Measurements from ENCODE around the gene BTC.
A peak's percentile ranks its signal among the peaks of the same experiment; 100 is the strongest.
"Not testable (repeated sequence)": the region's sequence is repeated elsewhere in the genome, so short reads cannot be mapped to it uniquely, and the experiment has no call there.

The BTC gene

GRCh38 chr4:74794382-74795010 lies at the start of gene BTC:
Gene BTC (minus strand): TSS chr4:74794523. CDS start chr4:74794325, 198 bp downstream.
- DNase-seq = peak; percentile 56

GRCh38 chr4:74840936-74841509 lies 46.7 kb upstream of the BTC start:
- DNase-seq = peak; percentile 1

GRCh38 chr4:74838746-74839370 lies 44.5 kb upstream of the BTC start:
- no peak for DNase-seq

- no peak for DNase-seq
These were observed 36.6 kb upstream of the BTC start for GRCh38 chr4:74830928-74831327.

- DNase-seq = no peak
These were observed 28.9 kb upstream of the BTC start for GRCh38 chr4:74823194-74823593.

- DNase-seq = no peak
These were observed 28.3 kb upstream of the BTC start for GRCh38 chr4:74822603-74823002.

GRCh38 chr4:74821541-74821940 lies 27.2 kb upstream of the BTC start:
- no peak for DNase-seq

GRCh38 chr4:74814052-74814451 lies 19.7 kb upstream of the BTC start:
- no peak for DNase-seq

GRCh38 chr4:74812056-74812455 lies 17.7 kb upstream of the BTC start:
- DNase-seq = not testable (repeated sequence)

- no peak for DNase-seq
These were observed 11.3 kb upstream of the BTC start for GRCh38 chr4:74805601-74806000.

- no peak for DNase-seq
These were observed 6.0 kb upstream of the BTC start for GRCh38 chr4:74800310-74800709.

- DNase-seq = no peak
These were observed 2.3 kb upstream of the BTC start for GRCh38 chr4:74796631-74797030.

GRCh38 chr4:74793757-74794381 lies 454 bp downstream of the BTC start:
- peak; percentile 76 for DNase-seq

- no peak for DNase-seq
These were observed 3.7 kb downstream of the BTC start for GRCh38 chr4:74790652-74791051.

GRCh38 chr4:74789518-74789917 lies 4.8 kb downstream of the BTC start:
- no peak for DNase-seq

- no peak for DNase-seq
These were observed 16.8 kb downstream of the BTC start for GRCh38 chr4:74777531-74777930.

- no peak for DNase-seq
These were observed 21.5 kb downstream of the BTC start for GRCh38 chr4:74772783-74773182.

- DNase-seq = no peak
These were observed 22.2 kb downstream of the BTC start for GRCh38 chr4:74772106-74772505.

GRCh38 chr4:74770226-74770910 lies 24.0 kb downstream of the BTC start:
- no peak for DNase-seq

GRCh38 chr4:74768857-74769525 lies 25.3 kb downstream of the BTC start:
- peak; percentile 56 for DNase-seq

GRCh38 chr4:74764119-74764518 lies 30.2 kb downstream of the BTC start:
- no peak for DNase-seq

GRCh38 chr4:74758551-74759145 lies 35.7 kb downstream of the BTC start:
- peak; percentile 0 for DNase-seq
